HG03196 (cell line): Measurements from ENCODE around the gene IL4.
"Not testable (repeated sequence)": the region's sequence is repeated elsewhere in the genome, so short reads cannot be mapped to it uniquely, and the experiment has no call there.

Experiments used
- ATAC-seq: cut with Tn5 transposase; IDR thresholded peaks from one replicate; pipeline ENCODE4 v1.9.1; 2021; ENCODE audit not compliant: unreplicated experiment

Gene IL4

GRCh38 chr5:132689513-132689912 lies 15.7 kb downstream of the IL4 start:
- no peak for ATAC-seq

GRCh38 chr5:132690156-132690555 lies 16.4 kb downstream of the IL4 start:
- no peak for ATAC-seq

- ATAC-seq = not testable (repeated sequence)
These were observed 18.2 kb downstream of the IL4 start for GRCh38 chr5:132691755-132692631.

- no peak for ATAC-seq
These were observed 18.8 kb downstream of the IL4 start for GRCh38 chr5:132692632-132692967.

- ATAC-seq = no peak
These were observed 22.2 kb downstream of the IL4 start for GRCh38 chr5:132695956-132696355.

GRCh38 chr5:132704875-132705274 lies 31.1 kb downstream of the IL4 start:
- ATAC-seq = no peak

GRCh38 chr5:132708645-132709044 lies 34.9 kb downstream of the IL4 start:
- no peak for ATAC-seq

- ATAC-seq = no peak
These were observed 40.9 kb downstream of the IL4 start for GRCh38 chr5:132714456-132715307.

- no peak for ATAC-seq
These were observed 44.9 kb downstream of the IL4 start for GRCh38 chr5:132718544-132719312.

GRCh38 chr5:132725745-132726144 lies 52.0 kb downstream of the IL4 start:
- no peak for ATAC-seq

- no peak for ATAC-seq
These were observed 56.1 kb downstream of the IL4 start for GRCh38 chr5:132729896-132730295.
